Fibroblast of lung (primary cell): ENCODE data around the gene NPHP1.
"Not testable (repeated sequence)": the region's sequence is repeated elsewhere in the genome, so short reads cannot be mapped to it uniquely, and the experiment has no call there.

Source experiments
- CTCF ChIP-seq, 2 donors: IDR thresholded peaks in 1 of 2; conservative IDR thresholded peaks in 1 of 2; 1 replicate in 1 of 2; 2 replicates in 1 of 2; pipeline ENCODE4 v1.5.1; 2011 to 2012; ENCODE audit warnings: low read length in 2 of 2, control low read depth in 1 of 2, inconsistent platforms in 1 of 2, low read depth in 1 of 2, mild to moderate bottlenecking in 1 of 2
- EZH2 ChIP-seq: IDR thresholded peaks from 2 replicates; pipeline ENCODE4 v1.5.1; 2012; ENCODE audit warnings: low read length, control low read depth, mild to moderate bottlenecking; ENCODE audit errors: missing control alignments

- not testable (repeated sequence) for TF ChIP-seq CTCF (conservative IDR thresholded peaks at IDR 0.05 in 1 of 2, IDR thresholded peaks at IDR 0.05 in 1 of 2; ENCODE audit: low read depth in 1 of 2, low read length in 2 of 2); EZH2
Measured at GRCh38 chr2:110213522-110213921, 8.7 kb upstream of the NPHP1 start.
